Gastrocnemius medialis (tissue), 4 donors: ENCODE data around the gene PEX5L. TPM values are rescaled to one million over a fixed set of nuclear protein-coding genes. Genes with fewer than 3 reads are reported as not detected.

ENCODE experiments used
- ATAC-seq, 2 donors: fragments of 150-250 bp; one replicate each; pipeline ENCODE4 v1.9.1; 2016
- DNase-seq, 2 donors: peaks; one replicate each; pipeline ENCODE4 v3.0.0-alpha.2; 2019
- H3K27ac ChIP-seq, 4 donors: fragments of 200-600 bp; sonication (generic); 1 replicate in 1 of 4; 2 replicates in 3 of 4; pipeline ENCODE4 v1.5.1; 2016 to 2018; ENCODE audit warnings: mild to moderate bottlenecking in 2 of 4, moderate library complexity in 1 of 4
- H3K27me3 ChIP-seq, 3 donors: fragments of 200-600 bp; sonication (generic) in 2 of 3; 1 replicate in 1 of 3; 2 replicates in 2 of 3; pipeline versions ENCODE4 v1.5.1 to v1.6.0; 2016 to 2019; ENCODE audit warnings: mild to moderate bottlenecking in 1 of 3, moderate library complexity in 1 of 3
- H3K36me3 ChIP-seq, 2 donors: fragments of 200-600 bp; sonication (generic) in 1 of 2; one replicate each; pipeline ENCODE4 v1.5.1; 2017 to 2018
- H3K4me1 ChIP-seq, 2 donors: fragments of 200-600 bp; sonication (generic) in 1 of 2; one replicate each; pipeline ENCODE4 v1.5.1; 2016 to 2017; ENCODE audit warnings: mild to moderate bottlenecking in 2 of 2
- H3K4me3 ChIP-seq, 4 donors: fragments of 200-600 bp; sonication (generic) in 3 of 4; 1 replicate in 1 of 4; 2 replicates in 3 of 4; pipeline ENCODE4 v1.5.1; 2016 to 2019; ENCODE audit warnings: mild to moderate bottlenecking in 2 of 4
- H3K9me3 ChIP-seq, 3 donors: fragments of 200-600 bp; sonication (generic) in 2 of 3; 1 replicate in 1 of 3; 2 replicates in 2 of 3; pipeline ENCODE4 v1.5.1; 2016 to 2019
- POLR2A ChIP-seq, 2 donors: fragments of 450-650 bp; IDR thresholded peaks; one replicate each; pipeline ENCODE4 v1.6.1; 2017; ENCODE audit warnings: antibody characterized with exemption in 2 of 2, mild to moderate bottlenecking in 2 of 2, moderate library complexity in 2 of 2
- in situ Hi-C, 4 donors: fragments of 200-750 bp; cut with MboI; loops; one replicate each; pipeline versions ENCODE4 v1.15.0 to v1.8.0; 2017; ENCODE audit warnings: low sequenced_read_pairs in 4 of 4
- intact Hi-C: fragments of 100-400 bp; cut with DNase I; formaldehyde crosslinking; loops from one replicate; pipeline ENCODE4 v1.15.1; 2023; ENCODE audit warnings: low total_unique reads
- total RNA-seq, 4 donors: library from RNA; depleted of rRNA; stranded (reverse); fragments of >200 nt; gene quantifications; one replicate each; pipeline versions ENCODE4 v1.1.0 to v1.2.3, GENCODE V29; 2016
- TF ChIP-seq, protein P1 (sequence below), 5 experiments: fragments of 450-650 bp in 3 of 5; fragments of 200-600 bp in 2 of 5; sonication (generic) in 2 of 5; IDR thresholded peaks in 4 of 5; conservative IDR thresholded peaks in 1 of 5; 1 replicate in 4 of 5; 2 replicates in 1 of 5; pipeline ENCODE4 v1.5.1; 2016 to 2019; ENCODE audit warnings: antibody characterized with exemption in 5 of 5, mild to moderate bottlenecking in 3 of 5, moderate library complexity in 3 of 5

The PEX5L gene
- total RNA-seq, 4 donors from 2014 or later, result 0.16 TPM; not detected in 3

DNA sequence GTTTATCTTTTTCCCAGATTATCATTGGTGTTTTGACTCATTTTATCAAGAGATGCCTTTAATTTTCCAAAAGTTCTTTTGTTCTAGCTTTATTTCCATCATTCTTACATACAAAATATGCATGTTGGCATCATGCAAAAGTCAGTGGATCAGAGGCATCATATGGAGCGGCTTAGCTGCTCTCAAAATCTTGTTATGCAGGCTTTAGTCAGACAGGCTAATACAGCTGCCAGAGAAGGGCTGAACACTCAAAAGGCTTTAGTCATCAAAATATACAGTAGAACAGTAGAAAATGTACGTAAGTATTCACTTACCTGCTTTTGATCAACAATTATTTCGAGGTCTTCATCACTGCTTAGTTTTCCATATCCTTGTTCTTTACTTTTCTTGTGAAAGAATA lies 65.5 kb downstream of the PEX5L start:
- Histone ChIP-seq H3K36me3 (no peaks in the 10 kb centered on the region), H3K27me3 (no peaks in the 10 kb centered on the region), H3K9me3 (no peaks in the 10 kb centered on the region), H3K27ac (no peak overlapping the region), H3K4me3 (no peak overlapping the region), H3K4me1 (no peaks in the 10 kb centered on the region)
- DNase-seq, result no peak
- ATAC-seq, result no peak
- TF ChIP-seq, protein P1, sequence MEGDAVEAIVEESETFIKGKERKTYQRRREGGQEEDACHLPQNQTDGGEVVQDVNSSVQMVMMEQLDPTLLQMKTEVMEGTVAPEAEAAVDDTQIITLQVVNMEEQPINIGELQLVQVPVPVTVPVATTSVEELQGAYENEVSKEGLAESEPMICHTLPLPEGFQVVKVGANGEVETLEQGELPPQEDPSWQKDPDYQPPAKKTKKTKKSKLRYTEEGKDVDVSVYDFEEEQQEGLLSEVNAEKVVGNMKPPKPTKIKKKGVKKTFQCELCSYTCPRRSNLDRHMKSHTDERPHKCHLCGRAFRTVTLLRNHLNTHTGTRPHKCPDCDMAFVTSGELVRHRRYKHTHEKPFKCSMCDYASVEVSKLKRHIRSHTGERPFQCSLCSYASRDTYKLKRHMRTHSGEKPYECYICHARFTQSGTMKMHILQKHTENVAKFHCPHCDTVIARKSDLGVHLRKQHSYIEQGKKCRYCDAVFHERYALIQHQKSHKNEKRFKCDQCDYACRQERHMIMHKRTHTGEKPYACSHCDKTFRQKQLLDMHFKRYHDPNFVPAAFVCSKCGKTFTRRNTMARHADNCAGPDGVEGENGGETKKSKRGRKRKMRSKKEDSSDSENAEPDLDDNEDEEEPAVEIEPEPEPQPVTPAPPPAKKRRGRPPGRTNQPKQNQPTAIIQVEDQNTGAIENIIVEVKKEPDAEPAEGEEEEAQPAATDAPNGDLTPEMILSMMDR (IDR thresholded peaks at IDR 0.05 in 4 of 5, conservative IDR thresholded peaks at IDR 0.05 in 1 of 5), result no peak
- TF ChIP-seq POLR2A (IDR thresholded peaks at IDR 0.05), result no peak
- intact Hi-C loops (no loop called here), in situ Hi-C loops (no loop called here)

DNA sequence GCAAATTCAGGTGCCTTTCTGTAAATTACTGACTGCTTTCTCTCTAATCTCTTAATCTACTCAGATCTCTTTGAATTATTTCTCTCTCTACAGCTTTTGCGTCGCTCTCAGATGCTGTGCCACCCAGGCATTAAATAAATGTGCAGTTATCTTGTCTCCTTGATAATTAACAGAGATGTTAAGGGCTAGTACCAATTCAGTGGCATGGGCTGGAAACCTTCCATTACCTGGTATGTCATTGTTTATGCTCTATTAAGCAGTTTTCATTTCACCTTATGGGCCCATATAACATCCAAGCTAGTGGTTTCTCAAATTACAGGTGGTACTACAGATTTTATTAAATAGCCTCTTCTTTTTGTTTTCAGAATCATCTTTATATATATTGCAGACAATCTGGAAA lies 66.0 kb downstream of the PEX5L start:
- Histone ChIP-seq H3K27ac (no peak overlapping the region), H3K27me3 (no peaks in the 10 kb centered on the region), H3K4me1 (no peaks in the 10 kb centered on the region), H3K9me3 (no peaks in the 10 kb centered on the region), H3K36me3 (no peaks in the 10 kb centered on the region), H3K4me3 (no peak overlapping the region)
- no peak for TF ChIP-seq POLR2A (IDR thresholded peaks at IDR 0.05)
- TF ChIP-seq, protein P1 (IDR thresholded peaks at IDR 0.05 in 4 of 5, conservative IDR thresholded peaks at IDR 0.05 in 1 of 5), result no peak
- in situ Hi-C loops (no loop called here), intact Hi-C loops (no loop called here)
- ATAC-seq (no peak), DNase-seq (no peak)

DNA sequence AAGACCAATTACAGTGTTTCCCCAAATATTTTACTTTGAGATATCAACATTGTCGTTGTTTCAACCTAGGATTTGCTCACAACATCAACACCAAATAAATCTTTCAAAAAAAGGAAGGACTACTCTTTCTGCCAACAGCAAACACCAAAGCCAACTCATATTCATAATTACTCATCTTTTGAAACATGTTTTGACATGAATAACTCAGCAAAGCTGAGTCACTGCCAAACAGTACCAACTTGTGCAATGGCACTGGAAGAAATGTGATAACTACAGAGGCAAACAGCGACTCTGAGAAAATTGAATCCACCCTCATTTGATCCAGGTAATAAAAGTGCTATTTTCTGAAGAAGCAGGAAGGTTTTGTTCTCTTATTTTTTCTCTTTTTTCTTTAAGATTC lies 67.2 kb downstream of the PEX5L start:
- Histone ChIP-seq H3K4me3 (no peak overlapping the region), H3K9me3 (no peaks in the 10 kb centered on the region), H3K36me3 (no peaks in the 10 kb centered on the region), H3K27ac (no peak overlapping the region), H3K27me3 (no peaks in the 10 kb centered on the region), H3K4me1 (no peaks in the 10 kb centered on the region)
- no peak for ATAC-seq
- in situ Hi-C loops, result no loop called here
- no peak for DNase-seq
- intact Hi-C loops, result no loop called here
- TF ChIP-seq, protein P1 (IDR thresholded peaks at IDR 0.05 in 4 of 5, conservative IDR thresholded peaks at IDR 0.05 in 1 of 5), result no peak
- no peak for TF ChIP-seq POLR2A (IDR thresholded peaks at IDR 0.05)

DNA sequence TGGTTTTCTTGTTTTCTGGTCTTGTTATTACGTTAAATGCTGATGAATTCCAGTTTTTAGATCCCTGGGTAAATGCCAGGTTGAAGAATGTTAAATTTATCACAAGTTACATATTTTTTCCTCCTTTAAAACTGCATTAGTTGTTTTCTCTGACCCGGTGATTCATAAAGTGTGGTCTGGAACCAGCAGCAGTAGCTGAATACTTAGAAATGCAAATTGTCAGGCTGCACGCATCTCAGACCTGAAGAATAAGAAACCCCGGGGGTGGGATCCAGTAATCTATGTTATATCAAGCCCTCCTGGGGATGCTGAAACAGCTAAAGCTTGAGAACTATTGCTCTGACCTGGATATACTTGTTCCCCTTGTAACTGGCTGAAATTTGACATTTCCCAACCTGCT lies 69.1 kb downstream of the PEX5L start:
- DNase-seq (no peak), ATAC-seq (no peak)
- H3K4me3 ChIP-seq, result no peak overlapping the region
- no peaks in the 10 kb centered on the region for H3K36me3 ChIP-seq
- H3K4me1 ChIP-seq, result no peaks in the 10 kb centered on the region
- intact Hi-C loops, result no loop called here
- in situ Hi-C loops, result no loop called here
- no peak for TF ChIP-seq POLR2A (IDR thresholded peaks at IDR 0.05)
- TF ChIP-seq, protein P1 (IDR thresholded peaks at IDR 0.05 in 4 of 5, conservative IDR thresholded peaks at IDR 0.05 in 1 of 5), result no peak
- no peaks in the 10 kb centered on the region for H3K9me3 ChIP-seq
- no peak overlapping the region for H3K27ac ChIP-seq
- no peaks in the 10 kb centered on the region for H3K27me3 ChIP-seq

DNA sequence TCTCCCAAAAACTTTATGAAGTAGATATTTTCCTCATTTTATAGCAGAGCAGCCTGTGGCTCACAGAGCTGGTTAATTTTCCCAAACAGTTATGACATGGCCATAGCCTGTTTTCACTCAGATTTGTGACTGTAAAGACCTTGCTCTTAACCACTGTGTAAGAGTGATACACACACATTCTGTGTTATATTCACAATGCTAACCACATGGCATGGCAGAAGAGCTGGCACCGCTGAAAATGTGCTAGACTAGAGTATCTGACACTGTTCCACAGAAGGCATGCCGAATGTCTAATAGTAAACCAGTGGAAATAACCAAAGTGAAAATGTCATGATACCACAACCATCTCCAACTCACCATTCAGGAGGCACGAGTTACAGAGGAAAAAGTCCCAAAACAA lies 71.8 kb downstream of the PEX5L start:
- ATAC-seq (no peak), DNase-seq (no peak)
- no peaks in the 10 kb centered on the region for H3K27me3 ChIP-seq
- no peak for TF ChIP-seq POLR2A (IDR thresholded peaks at IDR 0.05)
- TF ChIP-seq, protein P1 (IDR thresholded peaks at IDR 0.05 in 4 of 5, conservative IDR thresholded peaks at IDR 0.05 in 1 of 5), result no peak
- no peak overlapping the region for H3K4me3 ChIP-seq
- no peaks in the 10 kb centered on the region for H3K4me1 ChIP-seq
- in situ Hi-C loops (no loop called here), intact Hi-C loops (no loop called here)
- H3K36me3 ChIP-seq, result no peaks in the 10 kb centered on the region
- no peak overlapping the region for H3K27ac ChIP-seq
- H3K9me3 ChIP-seq, result no peaks in the 10 kb centered on the region
